AG09309 (cell line): ENCODE results near the gene FGF5.
"Not testable (repeated sequence)": the region's sequence is repeated elsewhere in the genome, so short reads cannot be mapped to it uniquely, and the experiment has no call there.

Experiments
- DNase-seq: peaks from one replicate; pipeline ENCODE4 v3.0.0-alpha.2; 2010; ENCODE audit warnings: low read depth
- H3K4me3 ChIP-seq: 2 replicates; pipeline ENCODE4 v1.5.1; 2011; ENCODE audit warnings: mild to moderate bottlenecking, low read depth, low read length, moderate library complexity; ENCODE audit not compliant: control insufficient read depth
- TF ChIP-seq, protein P1 (sequence below): IDR thresholded peaks from 2 replicates; pipeline ENCODE4 v1.5.1; 2011; ENCODE audit warnings: mild to moderate bottlenecking, low read depth, low read length, inconsistent platforms; ENCODE audit not compliant: insufficient read depth, control insufficient read depth; ENCODE audit errors: missing control alignments

Gene FGF5

GRCh38 chr4:80309294-80310004 is 43.0 kb downstream of the FGF5 start:
- peak; percentile 72 for DNase-seq
- no peak overlapping the region for H3K4me3 ChIP-seq
- TF ChIP-seq, protein P1, sequence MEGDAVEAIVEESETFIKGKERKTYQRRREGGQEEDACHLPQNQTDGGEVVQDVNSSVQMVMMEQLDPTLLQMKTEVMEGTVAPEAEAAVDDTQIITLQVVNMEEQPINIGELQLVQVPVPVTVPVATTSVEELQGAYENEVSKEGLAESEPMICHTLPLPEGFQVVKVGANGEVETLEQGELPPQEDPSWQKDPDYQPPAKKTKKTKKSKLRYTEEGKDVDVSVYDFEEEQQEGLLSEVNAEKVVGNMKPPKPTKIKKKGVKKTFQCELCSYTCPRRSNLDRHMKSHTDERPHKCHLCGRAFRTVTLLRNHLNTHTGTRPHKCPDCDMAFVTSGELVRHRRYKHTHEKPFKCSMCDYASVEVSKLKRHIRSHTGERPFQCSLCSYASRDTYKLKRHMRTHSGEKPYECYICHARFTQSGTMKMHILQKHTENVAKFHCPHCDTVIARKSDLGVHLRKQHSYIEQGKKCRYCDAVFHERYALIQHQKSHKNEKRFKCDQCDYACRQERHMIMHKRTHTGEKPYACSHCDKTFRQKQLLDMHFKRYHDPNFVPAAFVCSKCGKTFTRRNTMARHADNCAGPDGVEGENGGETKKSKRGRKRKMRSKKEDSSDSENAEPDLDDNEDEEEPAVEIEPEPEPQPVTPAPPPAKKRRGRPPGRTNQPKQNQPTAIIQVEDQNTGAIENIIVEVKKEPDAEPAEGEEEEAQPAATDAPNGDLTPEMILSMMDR = no peak

GRCh38 chr4:80311130-80311529 is 44.7 kb downstream of the FGF5 start:
- no peak for DNase-seq
- TF ChIP-seq, protein P1 = no peak
- H3K4me3 ChIP-seq = no peak overlapping the region

GRCh38 chr4:80312124-80312523 is 45.7 kb downstream of the FGF5 start:
- no peak for DNase-seq
- H3K4me3 ChIP-seq = no peak overlapping the region
- TF ChIP-seq, protein P1 = no peak

DNA sequence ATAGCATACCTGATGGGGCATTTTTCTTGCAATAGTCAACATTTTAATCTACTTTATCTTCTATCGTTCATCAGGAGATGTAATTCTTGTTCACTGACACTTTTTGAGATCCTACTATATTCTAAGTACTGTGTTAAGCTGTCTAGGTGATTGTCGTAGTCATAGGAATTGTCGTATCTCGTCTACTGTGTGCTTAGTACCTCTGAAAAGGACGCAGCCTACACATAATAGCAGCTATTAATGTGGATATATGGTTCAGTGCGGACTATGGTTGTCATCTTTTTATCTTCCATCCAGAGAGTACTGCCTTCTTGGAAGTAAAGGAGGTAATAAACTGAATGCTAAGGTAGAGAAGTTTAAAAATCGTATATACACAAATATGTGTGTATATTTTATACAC is 47.2 kb downstream of the FGF5 start:
- no peak overlapping the region for H3K4me3 ChIP-seq
- TF ChIP-seq, protein P1 = no peak
- no peak for DNase-seq

GRCh38 chr4:80315848-80316247 is 49.4 kb downstream of the FGF5 start:
- not testable (repeated sequence) for H3K4me3 ChIP-seq, DNase-seq

- TF ChIP-seq, protein P1 = no peak
- H3K4me3 ChIP-seq = no peak overlapping the region
- no peak for DNase-seq
Measured at GRCh38 chr4:80321341-80321740, 54.9 kb downstream of the FGF5 start.

DNA sequence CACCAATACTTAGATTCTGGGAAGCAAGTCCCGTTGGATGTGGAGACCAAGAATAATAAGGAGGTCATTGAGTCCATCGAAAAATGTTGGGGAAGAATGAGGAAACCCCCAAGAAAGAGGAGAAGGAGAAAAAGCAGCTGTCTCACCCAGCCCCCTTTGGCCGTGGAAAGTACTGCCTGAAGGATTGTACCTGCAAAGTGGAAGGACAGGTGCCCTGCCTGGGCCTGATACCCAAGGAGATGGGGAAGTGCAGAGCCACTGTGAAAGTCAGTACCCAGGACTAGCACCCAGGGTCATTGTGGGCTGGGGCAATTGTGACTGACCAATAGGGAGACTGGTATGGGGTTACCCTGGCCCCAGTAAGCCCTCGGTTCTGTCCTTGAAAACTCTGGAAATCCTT is 55.3 kb downstream of the FGF5 start:
- DNase-seq = no peak
- TF ChIP-seq, protein P1 = no peak
- H3K4me3 ChIP-seq = no peak overlapping the region
